Measurements from ENCODE around the gene FOXP1. TPM values are rescaled to one million over a fixed set of nuclear protein-coding genes. Genes with fewer than 3 reads are reported as not detected.

Gene FOXP1
- total and polyA plus RNA-seq, 12 donors, result 4.8 to 56.0 (median 43.8) TPM

GRCh38 chr3:70984776-70985482, 598.6 kb downstream of the FOXP1 start:
- Histone ChIP-seq H3K27ac (peak overlapping the region in 4 of 10 donors; percentile 6 to 90 (median 85)), H3K9me3 (no peaks in the 10 kb centered on the region), H3K27me3 (no peaks in the 10 kb centered on the region), H3K4me3 (no peak overlapping the region), H3K36me3 (peaks cover 0 to 51% (median 28%) of the 10 kb centered on the region in 9 donors), H3K4me1 (peaks cover 19 to 92% (median 64%) of the 10 kb centered on the region in 9 donors)
- 91 to 92% methylated on average over 8 of the region's 8 CpGs for WGBS, 2 donors
- intact Hi-C loops (cut with DNase I), result loop anchor here in 1 of 10 donors (5.0 kb wide), 2 partner anchors 77 to 147 kb away; no protein-coding TSS in a partner anchor
- DNase-seq (no peak), ATAC-seq (no peak)
- TF ChIP-seq, protein P1, sequence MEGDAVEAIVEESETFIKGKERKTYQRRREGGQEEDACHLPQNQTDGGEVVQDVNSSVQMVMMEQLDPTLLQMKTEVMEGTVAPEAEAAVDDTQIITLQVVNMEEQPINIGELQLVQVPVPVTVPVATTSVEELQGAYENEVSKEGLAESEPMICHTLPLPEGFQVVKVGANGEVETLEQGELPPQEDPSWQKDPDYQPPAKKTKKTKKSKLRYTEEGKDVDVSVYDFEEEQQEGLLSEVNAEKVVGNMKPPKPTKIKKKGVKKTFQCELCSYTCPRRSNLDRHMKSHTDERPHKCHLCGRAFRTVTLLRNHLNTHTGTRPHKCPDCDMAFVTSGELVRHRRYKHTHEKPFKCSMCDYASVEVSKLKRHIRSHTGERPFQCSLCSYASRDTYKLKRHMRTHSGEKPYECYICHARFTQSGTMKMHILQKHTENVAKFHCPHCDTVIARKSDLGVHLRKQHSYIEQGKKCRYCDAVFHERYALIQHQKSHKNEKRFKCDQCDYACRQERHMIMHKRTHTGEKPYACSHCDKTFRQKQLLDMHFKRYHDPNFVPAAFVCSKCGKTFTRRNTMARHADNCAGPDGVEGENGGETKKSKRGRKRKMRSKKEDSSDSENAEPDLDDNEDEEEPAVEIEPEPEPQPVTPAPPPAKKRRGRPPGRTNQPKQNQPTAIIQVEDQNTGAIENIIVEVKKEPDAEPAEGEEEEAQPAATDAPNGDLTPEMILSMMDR (IDR thresholded peaks at IDR 0.05), result no peak

- Histone ChIP-seq H3K4me1 (peaks cover 14 to 79% (median 51%) of the 10 kb centered on the region in 9 donors), H3K27ac (peak overlapping the region; percentile 64 to 90 (median 82)), H3K9me3 (no peaks in the 10 kb centered on the region), H3K4me3 (peak overlapping the region in 3 of 10 donors; percentile 1 to 5 (median 4)), H3K27me3 (no peaks in the 10 kb centered on the region), H3K36me3 (peaks cover 0 to 62% (median 35%) of the 10 kb centered on the region in 9 donors)
- TF ChIP-seq, protein P1 (IDR thresholded peaks at IDR 0.05), result no peak
- peak; percentile 15 to 54 for DNase-seq
- intact Hi-C loops (cut with DNase I), result loop anchor here in 1 of 10 donors (5.0 kb wide), 2 partner anchors 80 to 150 kb away; no protein-coding TSS in a partner anchor
- ATAC-seq, result peak; percentile 53 to 86 (median 65)
- WGBS, 2 donors, result 23 to 35% methylated on average over 6 of the region's 6 CpGs
These were observed 600.8 kb downstream of the FOXP1 start for GRCh38 chr3:70982700-70983140.

GRCh38 chr3:70982284-70982683, 601.2 kb downstream of the FOXP1 start:
- H3K27me3 ChIP-seq, result no peaks in the 10 kb centered on the region
- H3K9me3 ChIP-seq, result no peaks in the 10 kb centered on the region
- H3K36me3 ChIP-seq, result peaks cover 0 to 62% (median 35%) of the 10 kb centered on the region in 9 donors
- no peak for DNase-seq
- H3K4me3 ChIP-seq, result no peak overlapping the region
- intact Hi-C loops (cut with DNase I), result loop anchor here in 1 of 10 donors (5.0 kb wide), 2 partner anchors 80 to 150 kb away; no protein-coding TSS in a partner anchor
- WGBS, 2 donors, result 44 to 66% methylated on average over 1 of the region's 1 CpG
- H3K4me1 ChIP-seq, result peaks cover 14 to 74% (median 51%) of the 10 kb centered on the region in 9 donors
- H3K27ac ChIP-seq, result peak overlapping the region; percentile 64 to 90 (median 82)
- ATAC-seq, result peak in 5 of 8 donors; percentile 41 to 69 (median 62)
- TF ChIP-seq, protein P1 (IDR thresholded peaks at IDR 0.05), result no peak

- no peaks in the 10 kb centered on the region for H3K27me3 ChIP-seq
- no peaks in the 10 kb centered on the region for H3K9me3 ChIP-seq
- H3K36me3 ChIP-seq, result peaks cover 0 to 62% (median 35%) of the 10 kb centered on the region in 9 donors
- DNase-seq (peak in 1 of 2 donors; percentile 38), ATAC-seq (peak in 6 of 8 donors; percentile 36 to 62 (median 54))
- TF ChIP-seq, protein P1 (IDR thresholded peaks at IDR 0.05), result no peak
- peaks cover 14 to 65% (median 45%) of the 10 kb centered on the region in 9 donors for H3K4me1 ChIP-seq
- intact Hi-C loops (cut with DNase I), result loop anchor here in 1 of 10 donors (5.0 kb wide), 2 partner anchors 81 to 151 kb away; no protein-coding TSS in a partner anchor
- WGBS, 2 donors, result 52 to 57% methylated on average over 6 of the region's 6 CpGs
- H3K27ac ChIP-seq, result peak overlapping the region in 9 of 10 donors; percentile 77 to 90 (median 83)
- no peak overlapping the region for H3K4me3 ChIP-seq
These were observed 602.2 kb downstream of the FOXP1 start for GRCh38 chr3:70981231-70981880.

All from heart right ventricle (tissue), 16 donors.